Testis (tissue), 2 donors: Measurements from ENCODE around the gene ELMO3.

ENCODE experiments used
- POLR2A ChIP-seq: fragments of 450-650 bp; IDR thresholded peaks from one replicate; pipeline ENCODE4 v1.6.1; 2017; ENCODE audit warnings: antibody characterized with exemption, mild to moderate bottlenecking, moderate library complexity
- TF ChIP-seq, protein P1 (sequence below), 3 experiments: fragments of 450-650 bp in 2 of 3; fragments of 200-600 bp in 1 of 3; sonication (generic) in 1 of 3; IDR thresholded peaks; one replicate each; pipeline ENCODE4 v1.5.1; 2016 to 2019; ENCODE audit warnings: antibody characterized with exemption in 3 of 3, mild to moderate bottlenecking in 2 of 3, moderate library complexity in 1 of 3

GRCh38 chr16:67198238-67198734 lies 645 bp upstream of the ELMO3 start:
- TF ChIP-seq, protein P1, sequence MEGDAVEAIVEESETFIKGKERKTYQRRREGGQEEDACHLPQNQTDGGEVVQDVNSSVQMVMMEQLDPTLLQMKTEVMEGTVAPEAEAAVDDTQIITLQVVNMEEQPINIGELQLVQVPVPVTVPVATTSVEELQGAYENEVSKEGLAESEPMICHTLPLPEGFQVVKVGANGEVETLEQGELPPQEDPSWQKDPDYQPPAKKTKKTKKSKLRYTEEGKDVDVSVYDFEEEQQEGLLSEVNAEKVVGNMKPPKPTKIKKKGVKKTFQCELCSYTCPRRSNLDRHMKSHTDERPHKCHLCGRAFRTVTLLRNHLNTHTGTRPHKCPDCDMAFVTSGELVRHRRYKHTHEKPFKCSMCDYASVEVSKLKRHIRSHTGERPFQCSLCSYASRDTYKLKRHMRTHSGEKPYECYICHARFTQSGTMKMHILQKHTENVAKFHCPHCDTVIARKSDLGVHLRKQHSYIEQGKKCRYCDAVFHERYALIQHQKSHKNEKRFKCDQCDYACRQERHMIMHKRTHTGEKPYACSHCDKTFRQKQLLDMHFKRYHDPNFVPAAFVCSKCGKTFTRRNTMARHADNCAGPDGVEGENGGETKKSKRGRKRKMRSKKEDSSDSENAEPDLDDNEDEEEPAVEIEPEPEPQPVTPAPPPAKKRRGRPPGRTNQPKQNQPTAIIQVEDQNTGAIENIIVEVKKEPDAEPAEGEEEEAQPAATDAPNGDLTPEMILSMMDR (IDR thresholded peaks at IDR 0.05), result peak; percentile 53 to 66 (median 56)
- TF ChIP-seq POLR2A, result no peak
